GM21423 (cell line): Measurements from ENCODE around the gene COASY.
A peak's percentile ranks its signal among the peaks of the same experiment; 100 is the strongest.

Source experiments
- ATAC-seq: cut with Tn5 transposase; IDR thresholded peaks from one replicate; pipeline ENCODE4 v1.9.1; 2021; ENCODE audit warnings: mild to moderate bottlenecking, moderate library complexity; ENCODE audit not compliant: unreplicated experiment

Gene COASY

GRCh38 chr17:42571435-42572225, 9.7 kb downstream of the COASY start:
- no peak for ATAC-seq

- ATAC-seq, result no peak
Observed at GRCh38 chr17:42573095-42573494, 11.1 kb downstream of the COASY start.

GRCh38 chr17:42574463-42574862, 12.5 kb downstream of the COASY start:
- ATAC-seq, result no peak

- no peak for ATAC-seq
Observed at GRCh38 chr17:42577140-42577531, 15.2 kb downstream of the COASY start.

GRCh38 chr17:42577532-42578281, 15.8 kb downstream of the COASY start, which contains the start of gene PSMC3IP:
TSS of gene PSMC3IP (minus strand) at chr17:42577729. CDS start at chr17:42577686, 43 bp downstream.
- ATAC-seq, result peak; percentile 67

- ATAC-seq, result peak; percentile 52
Observed at GRCh38 chr17:42578282-42578869, 16.4 kb downstream of the COASY start.

- ATAC-seq, result no peak
Observed at GRCh38 chr17:42579794-42580551, 18.0 kb downstream of the COASY start.

GRCh38 chr17:42581744-42582270, 19.9 kb downstream of the COASY start:
- ATAC-seq, result no peak

- ATAC-seq, result no peak
Observed at GRCh38 chr17:42584880-42585279, 22.9 kb downstream of the COASY start.

GRCh38 chr17:42585353-42585752, 23.4 kb downstream of the COASY start:
- ATAC-seq, result no peak

- no peak for ATAC-seq
Observed at GRCh38 chr17:42586514-42587230, 24.7 kb downstream of the COASY start.

GRCh38 chr17:42590886-42591285, 28.9 kb downstream of the COASY start:
- no peak for ATAC-seq

GRCh38 chr17:42591411-42591810, 29.5 kb downstream of the COASY start:
- ATAC-seq, result no peak

GRCh38 chr17:42596386-42596785, 34.4 kb downstream of the COASY start:
- ATAC-seq, result no peak

- no peak for ATAC-seq
Observed at GRCh38 chr17:42598905-42599304, 37.0 kb downstream of the COASY start.

GRCh38 chr17:42603318-42603717, 41.4 kb downstream of the COASY start:
- no peak for ATAC-seq

GRCh38 chr17:42607769-42608168, 45.8 kb downstream of the COASY start:
- ATAC-seq, result no peak

GRCh38 chr17:42608305-42609181, 46.6 kb downstream of the COASY start:
- ATAC-seq, result peak; percentile 2

GRCh38 chr17:42609182-42609813, 47.4 kb downstream of the COASY start, which contains the start of the genes RETREG3 and TUBG1:
TSS of gene RETREG3 (minus strand) at chr17:42609374. CDS start at chr17:42609324, 50 bp downstream.
TSS of gene TUBG1 (plus strand) at chr17:42609683. CDS start at chr17:42609738, 55 bp downstream.
- peak; percentile 87 for ATAC-seq
